Activated CD4-positive, alpha-beta T cell treated with anti-CD3 and anti-CD28 coated beads, Interleukin-2, amount 50 U/mL, for 16 hours (primary cell): ENCODE measurements around the gene GALNT17.
A peak's percentile ranks its signal among the peaks of the same experiment; 100 is the strongest.
"Not testable (repeated sequence)": the region's sequence is repeated elsewhere in the genome, so short reads cannot be mapped to it uniquely, and the experiment has no call there.

Source experiments
- DNase-seq: peaks from one replicate; pipeline ENCODE4 v3.0.0-alpha.2; 2020

The GALNT17 gene

GRCh38 chr7:71707041-71707440 lies 575.1 kb downstream of the GALNT17 start:
- no peak for DNase-seq

- no peak for DNase-seq
These were observed 576.8 kb downstream of the GALNT17 start for GRCh38 chr7:71708710-71709109.

- no peak for DNase-seq
These were observed 578.5 kb downstream of the GALNT17 start for GRCh38 chr7:71710442-71710841.

- DNase-seq: no peak
These were observed 580.8 kb downstream of the GALNT17 start for GRCh38 chr7:71712653-71713180.

GRCh38 chr7:71716690-71717089 lies 584.7 kb downstream of the GALNT17 start:
- DNase-seq: no peak

- no peak for DNase-seq
These were observed 586.6 kb downstream of the GALNT17 start for GRCh38 chr7:71718563-71718962.

GRCh38 chr7:71721742-71722141 lies 589.8 kb downstream of the GALNT17 start:
- DNase-seq: no peak

- DNase-seq: no peak
These were observed 591.9 kb downstream of the GALNT17 start for GRCh38 chr7:71723859-71724258.

GRCh38 chr7:71727347-71727746 lies 595.4 kb downstream of the GALNT17 start:
- DNase-seq: no peak

GRCh38 chr7:71731740-71732139 lies 599.8 kb downstream of the GALNT17 start:
- no peak for DNase-seq

- DNase-seq: peak; percentile 70
These were observed 601.3 kb downstream of the GALNT17 start for GRCh38 chr7:71733107-71733870.

GRCh38 chr7:71735961-71736556 lies 604.1 kb downstream of the GALNT17 start:
- DNase-seq: peak; percentile 50

GRCh38 chr7:71737931-71738540 lies 606.1 kb downstream of the GALNT17 start:
- not testable (repeated sequence) for DNase-seq

GRCh38 chr7:71739520-71740173 lies 607.7 kb downstream of the GALNT17 start:
- DNase-seq: no peak

GRCh38 chr7:71740174-71740560 lies 608.2 kb downstream of the GALNT17 start:
- DNase-seq: no peak

- DNase-seq: no peak
These were observed 614.1 kb downstream of the GALNT17 start for GRCh38 chr7:71746006-71746405.

- no peak for DNase-seq
These were observed 618.3 kb downstream of the GALNT17 start for GRCh38 chr7:71750290-71750689.

- DNase-seq: peak; percentile 53
These were observed 620.4 kb downstream of the GALNT17 start for GRCh38 chr7:71752171-71752935.

GRCh38 chr7:71753236-71753635 lies 621.3 kb downstream of the GALNT17 start:
- DNase-seq: no peak

GRCh38 chr7:71753956-71754664 lies 622.2 kb downstream of the GALNT17 start:
- DNase-seq: no peak

- no peak for DNase-seq
These were observed 622.9 kb downstream of the GALNT17 start for GRCh38 chr7:71754828-71755227.

GRCh38 chr7:71761336-71761735 lies 629.4 kb downstream of the GALNT17 start:
- DNase-seq: no peak
